ENCODE data around the gene HSPA1B.

DNA sequence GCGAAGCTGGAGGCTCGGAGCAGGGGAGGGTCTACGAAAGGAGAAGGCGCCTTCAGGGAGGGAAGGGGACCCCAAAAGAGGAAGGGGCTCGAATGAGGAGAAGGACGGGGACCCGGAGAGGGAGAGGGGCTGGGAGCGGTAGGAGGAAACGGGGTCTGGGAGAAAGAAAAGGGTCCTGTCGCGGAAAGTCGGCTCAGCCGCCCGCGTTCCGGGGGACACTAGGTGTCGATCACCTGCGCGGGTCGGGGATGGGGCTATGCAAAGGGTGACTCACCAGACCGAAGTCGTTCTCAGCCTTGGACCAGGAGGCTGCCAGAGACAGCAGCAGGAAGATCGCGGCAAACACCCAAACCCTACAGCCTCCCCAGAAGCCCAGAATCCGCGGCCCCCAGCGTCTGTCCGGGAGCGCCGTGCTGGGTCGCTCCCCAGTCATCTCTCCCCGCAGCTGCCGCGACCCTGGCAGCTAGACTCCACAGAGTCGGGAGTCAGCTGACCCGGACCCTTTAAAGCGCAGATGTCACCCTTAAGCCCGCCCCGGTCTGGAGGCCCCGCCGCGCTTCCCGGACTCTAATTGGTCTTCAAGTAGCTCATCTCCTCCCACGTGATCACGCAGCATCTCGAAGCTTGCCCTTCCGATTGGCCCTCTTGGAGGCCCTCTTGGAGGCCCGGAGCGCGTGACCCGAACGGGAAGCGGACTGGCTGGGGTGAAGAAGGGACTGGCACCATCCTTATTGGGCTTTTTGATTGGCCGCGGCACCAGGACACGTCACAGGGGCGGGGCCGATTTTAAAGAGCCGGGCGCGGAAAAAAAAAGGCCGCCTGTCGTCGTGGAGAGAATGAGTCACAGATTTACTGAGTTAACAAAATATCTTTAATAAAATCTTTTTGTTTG, 35.1 kb downstream of the HSPA1B start, which contains the start of gene NEU1:
- TF ChIP-seq, protein P1, sequence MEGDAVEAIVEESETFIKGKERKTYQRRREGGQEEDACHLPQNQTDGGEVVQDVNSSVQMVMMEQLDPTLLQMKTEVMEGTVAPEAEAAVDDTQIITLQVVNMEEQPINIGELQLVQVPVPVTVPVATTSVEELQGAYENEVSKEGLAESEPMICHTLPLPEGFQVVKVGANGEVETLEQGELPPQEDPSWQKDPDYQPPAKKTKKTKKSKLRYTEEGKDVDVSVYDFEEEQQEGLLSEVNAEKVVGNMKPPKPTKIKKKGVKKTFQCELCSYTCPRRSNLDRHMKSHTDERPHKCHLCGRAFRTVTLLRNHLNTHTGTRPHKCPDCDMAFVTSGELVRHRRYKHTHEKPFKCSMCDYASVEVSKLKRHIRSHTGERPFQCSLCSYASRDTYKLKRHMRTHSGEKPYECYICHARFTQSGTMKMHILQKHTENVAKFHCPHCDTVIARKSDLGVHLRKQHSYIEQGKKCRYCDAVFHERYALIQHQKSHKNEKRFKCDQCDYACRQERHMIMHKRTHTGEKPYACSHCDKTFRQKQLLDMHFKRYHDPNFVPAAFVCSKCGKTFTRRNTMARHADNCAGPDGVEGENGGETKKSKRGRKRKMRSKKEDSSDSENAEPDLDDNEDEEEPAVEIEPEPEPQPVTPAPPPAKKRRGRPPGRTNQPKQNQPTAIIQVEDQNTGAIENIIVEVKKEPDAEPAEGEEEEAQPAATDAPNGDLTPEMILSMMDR (IDR thresholded peaks at IDR 0.05), result no peak
- no peak for TF ChIP-seq EZH2 (IDR thresholded peaks at IDR 0.05; ENCODE audit: borderline replicate concordance, insufficient read depth, low read depth, low read length, poor library complexity, severe bottlenecking)

Data from B cell (primary cell).